ENCODE results near the gene ZBTB4.

The ZBTB4 gene

GRCh38 chr17:7443499-7444485 is 35.6 kb downstream of the ZBTB4 start:
- TF ChIP-seq POLR2A (IDR thresholded peaks at IDR 0.05; ENCODE audit: low read depth, low read length) = no peak
- TF ChIP-seq TAF1 (IDR thresholded peaks at IDR 0.05; ENCODE audit: borderline replicate concordance, low read depth, low read length) = no peak
- no peak for TF ChIP-seq POLR2AphosphoS5 (IDR thresholded peaks at IDR 0.05; ENCODE audit: low read depth, low read length)
- DNase-seq (ENCODE audit: insufficient read length) (no peak), FAIRE-seq (no peak)

- DNase-seq (ENCODE audit: insufficient read length) (no peak), FAIRE-seq (no peak)
- no peak for TF ChIP-seq TAF1 (IDR thresholded peaks at IDR 0.05; ENCODE audit: borderline replicate concordance, low read depth, low read length)
Measured at GRCh38 chr17:7442142-7442541, 37.3 kb downstream of the ZBTB4 start.

GRCh38 chr17:7441266-7441665 is 38.2 kb downstream of the ZBTB4 start:
- TF ChIP-seq POLR2AphosphoS5 (IDR thresholded peaks at IDR 0.05; ENCODE audit: low read depth, low read length) = no peak
- no peak for TF ChIP-seq TAF1 (IDR thresholded peaks at IDR 0.05; ENCODE audit: borderline replicate concordance, low read depth, low read length)
- no peak for TF ChIP-seq POLR2A (IDR thresholded peaks at IDR 0.05; ENCODE audit: low read depth, low read length)
- FAIRE-seq (no peak), DNase-seq (ENCODE audit: insufficient read length) (no peak)

- FAIRE-seq = no peak
- no peak for DNase-seq (ENCODE audit: insufficient read length)
Measured at GRCh38 chr17:7440834-7441195, 38.6 kb downstream of the ZBTB4 start.

GRCh38 chr17:7440113-7440833 is 39.2 kb downstream of the ZBTB4 start:
- DNase-seq (ENCODE audit: insufficient read length) (no peak), FAIRE-seq (peak; percentile 84)
- no peak for TF ChIP-seq TAF1 (IDR thresholded peaks at IDR 0.05; ENCODE audit: borderline replicate concordance, low read depth, low read length)
- TF ChIP-seq POLR2AphosphoS5 (IDR thresholded peaks at IDR 0.05; ENCODE audit: low read depth, low read length) = no peak
- no peak for TF ChIP-seq POLR2A (IDR thresholded peaks at IDR 0.05; ENCODE audit: low read depth, low read length)

More at GRCh38 chr17:7440834-7441195, 38.6 kb downstream of the ZBTB4 start:
- no peak for TF ChIP-seq POLR2AphosphoS5 (IDR thresholded peaks at IDR 0.05; ENCODE audit: low read depth, low read length)
- TF ChIP-seq TAF1 (IDR thresholded peaks at IDR 0.05; ENCODE audit: borderline replicate concordance, low read depth, low read length) = no peak
- no peak for TF ChIP-seq POLR2A (IDR thresholded peaks at IDR 0.05; ENCODE audit: low read depth, low read length)

GRCh38 chr17:7439462-7440112 is 39.8 kb downstream of the ZBTB4 start, which contains the start of gene FGF11:
Gene FGF11, plus strand, starts transcription at chr17:7439512. Its CDS starts 109 bp downstream, at chr17:7439621.
- DNase-seq (ENCODE audit: insufficient read length) (no peak), FAIRE-seq (no peak)
- TF ChIP-seq POLR2A (IDR thresholded peaks at IDR 0.05; ENCODE audit: low read depth, low read length) = no peak
- TF ChIP-seq TAF1 (IDR thresholded peaks at IDR 0.05; ENCODE audit: borderline replicate concordance, low read depth, low read length) = no peak
- TF ChIP-seq POLR2AphosphoS5 (IDR thresholded peaks at IDR 0.05; ENCODE audit: low read depth, low read length) = no peak

- TF ChIP-seq POLR2A (IDR thresholded peaks at IDR 0.05; ENCODE audit: low read depth, low read length) (no peak), TAF1 (IDR thresholded peaks at IDR 0.05; ENCODE audit: borderline replicate concordance, low read depth, low read length) (no peak), POLR2AphosphoS5 (IDR thresholded peaks at IDR 0.05; ENCODE audit: low read depth, low read length) (no peak)
- DNase-seq (ENCODE audit: insufficient read length) (no peak), FAIRE-seq (peak; percentile 24)
Measured at GRCh38 chr17:7438656-7439460, 40.6 kb downstream of the ZBTB4 start.

GRCh38 chr17:7437950-7438614 is 41.3 kb downstream of the ZBTB4 start:
- no peak for TF ChIP-seq POLR2AphosphoS5 (IDR thresholded peaks at IDR 0.05; ENCODE audit: low read depth, low read length)
- no peak for TF ChIP-seq TAF1 (IDR thresholded peaks at IDR 0.05; ENCODE audit: borderline replicate concordance, low read depth, low read length)
- no peak for TF ChIP-seq POLR2A (IDR thresholded peaks at IDR 0.05; ENCODE audit: low read depth, low read length)
- DNase-seq (ENCODE audit: insufficient read length) (no peak), FAIRE-seq (no peak)

GRCh38 chr17:7437369-7437863 is 42.0 kb downstream of the ZBTB4 start:
- DNase-seq (ENCODE audit: insufficient read length) (no peak), FAIRE-seq (no peak)
- TF ChIP-seq TAF1 (IDR thresholded peaks at IDR 0.05; ENCODE audit: borderline replicate concordance, low read depth, low read length) = no peak
- no peak for TF ChIP-seq POLR2A (IDR thresholded peaks at IDR 0.05; ENCODE audit: low read depth, low read length)
